HG03139 (cell line): ENCODE data around the gene PSMC5.

Source experiments
- ATAC-seq: cut with Tn5 transposase; IDR thresholded peaks from one replicate; pipeline ENCODE4 v1.9.1; 2021; ENCODE audit not compliant: unreplicated experiment

PSMC5 gene

GRCh38 chr17:63820963-63821561 is 6.2 kb upstream of the PSMC5 start:
- ATAC-seq = no peak

DNA sequence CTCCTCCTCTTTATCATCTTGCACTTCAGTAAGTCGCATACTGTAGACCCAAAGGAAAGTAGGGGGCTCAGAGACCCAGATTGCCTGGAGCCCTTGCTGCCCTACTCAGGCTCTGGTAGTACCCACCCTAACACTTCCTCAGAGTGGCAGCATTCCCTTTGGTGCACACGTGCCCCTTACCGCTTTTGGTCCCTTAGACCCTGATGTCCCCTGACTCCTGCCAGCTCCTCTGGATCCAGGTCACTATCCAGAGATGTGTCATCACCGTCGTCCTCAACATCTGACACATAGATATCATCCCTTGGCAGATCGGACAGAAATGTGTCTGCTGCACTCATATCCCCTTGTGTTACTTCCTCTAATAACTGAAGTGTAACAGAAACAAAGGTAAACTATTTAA is 5.4 kb upstream of the PSMC5 start:
- no peak for ATAC-seq

DNA sequence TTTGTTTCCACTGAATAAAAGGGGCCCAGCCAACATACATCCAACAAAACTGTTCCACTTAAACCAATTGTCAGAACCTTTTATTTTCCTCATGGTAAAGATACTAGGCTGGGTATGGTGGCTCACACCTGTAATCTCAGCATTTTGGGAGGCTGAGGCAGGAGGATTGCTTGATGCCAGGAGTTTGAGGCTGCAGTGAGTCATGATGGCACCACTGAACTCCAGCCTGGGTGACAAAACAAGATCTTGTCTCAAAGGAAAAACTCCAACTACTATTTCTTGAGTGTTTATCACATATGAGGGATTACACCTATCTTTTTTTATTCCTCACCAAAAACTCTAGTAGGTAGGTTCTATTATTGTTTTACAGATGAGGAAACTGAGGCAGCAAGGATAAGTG is 4.7 kb upstream of the PSMC5 start:
- ATAC-seq = no peak

DNA sequence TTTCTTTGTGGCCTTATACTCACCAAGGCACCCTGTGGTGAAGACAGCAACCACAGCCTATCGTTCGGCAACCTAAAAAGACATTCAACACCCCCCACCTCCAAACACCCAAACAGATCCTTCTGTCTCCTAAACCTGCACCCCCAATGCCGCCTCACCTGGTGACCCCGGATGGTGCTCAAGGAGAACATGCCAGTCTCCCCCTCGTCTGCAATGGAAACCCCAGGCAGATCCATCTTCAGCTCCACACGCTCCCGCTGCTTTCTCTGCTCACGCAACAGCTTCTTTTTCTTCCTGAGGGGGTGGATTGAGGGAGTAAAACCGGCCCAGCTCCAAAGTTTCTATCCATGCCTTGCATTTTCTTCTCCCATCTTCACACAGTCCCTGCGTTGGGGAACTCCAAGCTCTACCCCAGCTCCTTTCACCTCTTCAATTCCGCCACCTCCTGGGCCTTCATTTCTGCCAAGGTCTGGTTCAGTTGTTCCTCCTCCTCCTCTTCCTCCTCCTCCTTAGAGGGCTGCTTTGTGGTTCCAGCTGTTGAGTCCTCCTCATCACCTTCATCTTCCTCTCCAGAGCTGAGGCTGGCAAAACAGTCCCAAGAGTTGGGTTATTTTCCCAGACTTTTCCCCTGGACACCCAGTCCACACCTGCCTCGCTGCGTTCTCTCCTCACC is 3.4 kb upstream of the PSMC5 start:
- no peak for ATAC-seq

DNA sequence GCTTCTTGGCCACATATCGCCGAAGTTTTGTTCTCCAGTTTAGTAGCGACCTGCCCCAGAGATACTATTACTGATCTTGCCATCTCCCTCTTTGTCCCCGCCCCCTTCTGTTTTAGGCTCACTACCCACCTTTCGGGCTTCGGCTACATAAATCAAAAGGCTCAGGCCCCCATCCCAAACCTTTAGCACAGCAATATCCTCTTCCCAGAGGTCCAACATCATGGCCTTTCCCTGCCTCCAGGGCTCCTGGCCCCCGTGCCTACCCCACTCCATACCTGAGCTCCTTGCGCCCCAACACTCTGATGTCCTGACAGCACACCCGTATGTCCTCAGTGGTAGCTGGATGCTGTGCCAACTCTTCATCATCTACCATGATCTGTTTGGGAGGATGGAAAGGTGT is 2.9 kb upstream of the PSMC5 start:
- ATAC-seq = no peak

GRCh38 chr17:63826468-63827001 is 696 bp upstream of the PSMC5 start:
- ATAC-seq = no peak

GRCh38 chr17:63827801-63828221 is 580 bp downstream of the PSMC5 start:
- ATAC-seq = no peak

DNA sequence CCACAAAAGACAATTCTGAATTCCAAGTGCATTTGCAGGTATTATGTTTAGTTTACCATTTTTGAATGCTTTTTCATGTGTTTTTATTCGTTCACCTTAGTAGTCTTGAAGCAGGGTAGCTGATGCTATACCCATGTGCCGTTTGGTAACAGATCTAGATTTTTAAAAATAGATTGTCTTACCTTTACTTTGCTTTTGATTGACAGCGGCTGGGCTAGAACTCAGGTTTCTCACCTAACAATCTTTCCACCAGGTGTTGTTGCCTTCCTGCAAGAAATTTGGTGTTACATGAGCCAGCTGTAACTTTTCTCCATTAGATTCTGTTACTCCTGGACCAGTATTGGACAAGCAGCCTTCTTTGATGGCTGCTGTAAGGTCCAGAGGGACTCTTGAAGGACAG is 1.7 kb downstream of the PSMC5 start:
- no peak for ATAC-seq

DNA sequence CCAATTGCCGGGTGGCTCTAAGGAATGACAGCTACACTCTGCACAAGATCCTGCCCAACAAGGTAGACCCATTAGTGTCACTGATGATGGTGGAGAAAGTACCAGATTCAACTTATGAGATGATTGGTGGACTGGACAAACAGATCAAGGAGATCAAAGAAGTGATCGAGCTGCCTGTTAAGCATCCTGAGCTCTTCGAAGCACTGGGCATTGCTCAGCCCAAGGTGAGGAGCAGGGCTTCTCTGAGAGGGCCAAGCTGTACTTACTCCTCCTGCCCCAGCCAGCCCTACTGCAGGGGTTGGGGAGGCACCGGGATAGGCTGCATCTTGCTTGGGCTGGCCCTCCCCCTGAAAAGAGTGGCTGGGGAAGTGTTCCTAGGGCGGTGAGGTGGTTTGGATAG is 3.0 kb downstream of the PSMC5 start:
- no peak for ATAC-seq

GRCh38 chr17:63830904-63831491 is 3.8 kb downstream of the PSMC5 start:
- ATAC-seq = no peak

DNA sequence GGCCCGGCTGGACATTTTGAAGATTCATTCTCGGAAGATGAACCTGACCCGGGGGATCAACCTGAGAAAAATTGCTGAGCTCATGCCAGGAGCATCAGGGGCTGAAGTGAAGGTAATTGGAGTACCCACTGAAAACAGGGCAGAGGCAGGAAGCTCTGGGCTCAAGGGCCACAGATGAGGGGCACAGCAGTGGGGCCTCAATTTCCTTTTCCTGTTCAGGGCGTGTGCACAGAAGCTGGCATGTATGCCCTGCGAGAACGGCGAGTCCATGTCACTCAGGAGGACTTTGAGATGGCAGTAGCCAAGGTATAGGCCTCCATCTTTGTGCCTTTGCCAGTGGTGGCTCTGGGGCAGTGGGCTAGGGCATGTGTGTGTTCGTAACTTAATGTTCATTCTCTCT is 4.3 kb downstream of the PSMC5 start:
- ATAC-seq = no peak

DNA sequence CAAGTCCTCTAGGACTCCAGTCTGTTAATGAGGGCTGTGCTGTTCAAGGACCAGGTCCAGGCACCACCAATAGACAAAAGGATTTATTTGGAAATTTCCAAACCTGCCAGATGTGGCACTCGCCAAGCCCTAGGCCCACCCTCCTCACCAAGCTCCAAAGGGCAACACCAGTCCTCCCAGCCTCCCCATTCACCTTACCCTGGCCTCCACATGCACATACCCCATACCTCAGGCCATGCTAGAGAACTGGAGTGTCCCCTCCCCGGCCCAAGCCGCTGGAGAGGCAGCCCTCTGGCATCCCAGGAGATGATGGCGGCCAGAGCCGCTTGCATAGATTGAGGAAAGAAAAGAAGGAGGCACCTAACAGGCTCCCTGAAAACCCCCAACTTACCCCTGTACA is 4.8 kb downstream of the PSMC5 start:
- ATAC-seq = no peak

DNA sequence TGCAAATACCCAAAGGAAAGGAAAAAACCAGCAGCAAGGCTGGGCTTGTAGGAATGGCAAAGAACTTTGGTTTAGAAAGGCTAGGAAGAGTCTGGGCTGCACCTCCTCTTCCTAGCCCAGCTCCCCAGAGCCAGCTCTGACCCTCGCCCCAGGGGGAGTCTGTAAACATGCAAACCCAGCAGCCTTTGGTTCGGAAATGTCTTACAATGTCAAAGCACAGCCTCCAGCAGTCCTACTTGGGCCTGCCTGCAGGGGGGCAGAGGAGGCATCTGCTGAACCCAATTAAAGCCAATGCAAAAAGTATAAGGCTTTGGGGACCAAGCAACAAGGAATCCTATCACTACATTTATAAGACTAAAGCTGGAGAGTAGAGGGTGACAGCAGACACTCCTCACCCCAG is 5.2 kb downstream of the PSMC5 start:
- ATAC-seq = no peak

DNA sequence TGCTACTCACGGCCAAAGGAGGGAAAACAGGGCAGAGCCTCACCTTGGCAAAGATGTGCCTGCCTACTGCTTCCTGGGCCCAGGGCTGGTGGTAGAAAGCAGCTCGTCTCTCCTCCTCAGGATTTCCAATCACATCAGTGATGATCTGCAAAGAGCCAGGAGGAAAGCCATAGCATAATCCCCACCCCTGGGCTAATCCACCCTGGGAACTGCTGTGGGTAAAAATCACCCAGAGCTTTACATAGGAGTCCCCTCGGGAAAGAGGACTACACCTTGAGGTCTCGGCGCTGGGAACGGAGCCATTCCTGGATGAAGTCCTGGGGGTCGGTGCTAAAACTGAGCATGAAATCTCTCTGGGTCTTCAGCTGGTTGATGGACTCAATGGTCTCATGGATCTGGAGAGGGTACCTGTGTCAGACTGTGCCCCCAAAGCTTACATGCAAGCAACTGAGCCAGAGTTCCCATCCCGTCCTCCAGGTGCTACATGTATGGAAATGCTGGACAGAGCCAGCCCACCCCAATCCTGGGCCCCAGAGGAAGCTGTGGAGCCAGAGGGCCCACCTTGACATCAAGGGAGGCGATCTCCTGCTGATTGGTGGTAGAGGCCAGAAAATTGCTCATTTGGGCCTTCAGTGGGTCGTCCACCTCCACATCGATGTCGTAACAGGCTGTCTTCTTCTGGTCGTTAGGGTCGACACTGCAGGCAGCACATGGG is 6.0 kb downstream of the PSMC5 start:
- no peak for ATAC-seq

DNA sequence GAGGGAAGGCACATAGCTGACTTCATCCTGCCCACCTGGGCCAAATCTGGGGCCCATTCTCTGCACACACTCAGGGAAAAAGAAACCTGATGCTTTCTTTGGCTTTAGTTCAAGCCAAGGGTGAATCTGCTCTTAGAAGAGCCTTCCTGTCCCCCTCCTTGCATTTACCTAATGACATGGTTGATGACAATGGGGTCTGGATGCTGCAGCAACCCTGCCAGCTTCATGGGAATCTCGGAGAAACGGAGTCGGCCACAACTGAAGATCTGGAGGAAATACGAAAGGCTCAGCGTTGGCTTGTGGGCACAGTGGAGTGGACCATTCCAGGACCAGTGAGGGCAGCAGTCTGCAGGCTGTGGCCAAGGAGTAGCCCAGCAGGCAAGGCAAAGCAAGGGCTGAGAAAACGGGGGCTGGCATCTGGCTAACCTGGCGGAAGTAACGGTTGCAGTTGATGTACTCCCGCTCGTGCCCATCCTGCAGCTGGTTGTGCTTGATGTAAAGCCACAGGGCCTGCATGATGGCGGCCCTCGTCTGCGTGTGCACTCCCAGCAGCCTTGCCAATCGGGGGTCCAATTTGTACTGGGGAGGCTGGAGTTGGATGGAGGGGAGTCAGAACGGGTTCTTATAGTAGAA is 6.6 kb downstream of the PSMC5 start:
- no peak for ATAC-seq

DNA sequence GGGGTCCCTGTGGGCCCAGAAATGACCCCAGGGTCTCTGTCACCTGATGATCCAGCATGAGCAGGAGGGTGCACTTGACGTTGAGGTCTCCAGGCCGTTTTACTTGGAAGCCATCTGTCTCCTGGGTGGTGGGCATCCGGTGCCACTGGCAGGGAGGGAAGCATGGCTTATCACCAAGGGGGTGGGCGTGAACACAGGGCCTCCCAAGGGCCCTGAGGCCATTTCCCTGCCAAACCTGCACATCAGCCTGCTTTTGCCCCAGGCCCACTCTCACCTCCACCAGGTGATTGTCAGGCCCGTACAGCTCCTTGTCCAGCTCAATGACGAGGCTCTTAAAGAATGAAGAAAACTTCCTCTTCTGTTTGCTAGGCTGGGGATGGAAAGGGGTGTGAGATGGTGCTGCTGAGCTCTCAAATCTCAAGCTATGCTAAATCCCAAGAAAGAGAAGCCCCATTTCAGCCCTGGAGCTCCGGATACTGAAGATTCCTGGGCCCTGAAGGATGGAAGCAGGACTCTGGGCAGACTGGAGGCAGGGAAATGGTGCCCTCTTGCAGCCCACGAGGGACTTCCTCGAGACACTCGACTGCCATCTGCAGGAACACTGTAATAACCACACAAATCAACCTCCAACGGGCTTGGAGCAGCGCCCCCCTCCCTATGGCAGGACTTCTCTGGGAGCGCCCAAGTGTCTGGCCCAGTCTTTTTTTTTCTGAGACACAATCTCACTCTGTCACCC is 7.4 kb downstream of the PSMC5 start:
- ATAC-seq = peak; percentile 53

DNA sequence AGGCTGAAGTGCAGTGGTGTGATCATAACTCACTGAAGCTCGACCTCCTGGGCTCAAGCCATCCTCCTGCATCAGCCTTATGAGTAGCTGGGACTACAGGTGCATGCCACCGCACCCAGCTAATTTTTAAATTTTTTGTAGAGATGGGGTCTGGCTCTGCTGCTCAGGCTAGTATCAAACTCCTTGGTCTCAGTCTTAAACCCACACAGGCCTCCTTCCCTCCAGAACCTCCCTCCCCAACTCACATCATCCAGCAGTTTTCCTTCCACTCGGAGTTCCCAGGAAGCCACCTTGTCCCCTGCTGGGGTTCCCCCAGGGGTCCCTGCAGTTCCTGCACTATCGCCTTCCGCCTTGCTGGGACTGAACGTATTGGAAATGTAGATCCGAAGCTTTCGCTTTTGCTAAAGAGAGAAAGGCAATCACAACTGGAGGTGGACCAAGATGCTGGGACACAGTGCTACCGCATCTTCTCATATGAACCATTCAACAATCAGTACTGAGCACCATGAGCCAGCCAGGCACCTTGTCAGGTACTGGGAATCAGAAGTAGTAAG is 8.0 kb downstream of the PSMC5 start:
- no peak for ATAC-seq

DNA sequence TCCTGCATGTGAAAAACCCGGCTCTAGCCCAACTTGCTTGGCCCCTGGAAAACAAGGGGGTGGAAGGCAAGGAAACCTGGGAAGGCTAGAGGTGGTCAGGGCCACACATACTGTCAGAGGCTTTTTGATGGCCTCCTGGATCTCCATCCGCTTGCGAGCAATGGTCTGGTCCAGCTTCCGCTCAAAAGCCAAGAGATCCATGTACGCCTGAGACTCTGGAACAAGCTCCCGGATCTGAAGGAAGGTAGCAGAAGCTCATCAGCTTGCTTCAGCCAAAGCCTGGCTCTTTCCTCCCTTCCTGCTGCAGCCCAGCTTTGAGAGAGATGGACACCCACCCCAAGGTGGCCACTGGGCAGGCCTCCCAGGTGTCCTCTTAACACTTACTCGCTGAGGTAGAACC is 9.6 kb downstream of the PSMC5 start:
- ATAC-seq = no peak

- no peak for ATAC-seq
Measured at GRCh38 chr17:63837480-63837879, 10.2 kb downstream of the PSMC5 start.

DNA sequence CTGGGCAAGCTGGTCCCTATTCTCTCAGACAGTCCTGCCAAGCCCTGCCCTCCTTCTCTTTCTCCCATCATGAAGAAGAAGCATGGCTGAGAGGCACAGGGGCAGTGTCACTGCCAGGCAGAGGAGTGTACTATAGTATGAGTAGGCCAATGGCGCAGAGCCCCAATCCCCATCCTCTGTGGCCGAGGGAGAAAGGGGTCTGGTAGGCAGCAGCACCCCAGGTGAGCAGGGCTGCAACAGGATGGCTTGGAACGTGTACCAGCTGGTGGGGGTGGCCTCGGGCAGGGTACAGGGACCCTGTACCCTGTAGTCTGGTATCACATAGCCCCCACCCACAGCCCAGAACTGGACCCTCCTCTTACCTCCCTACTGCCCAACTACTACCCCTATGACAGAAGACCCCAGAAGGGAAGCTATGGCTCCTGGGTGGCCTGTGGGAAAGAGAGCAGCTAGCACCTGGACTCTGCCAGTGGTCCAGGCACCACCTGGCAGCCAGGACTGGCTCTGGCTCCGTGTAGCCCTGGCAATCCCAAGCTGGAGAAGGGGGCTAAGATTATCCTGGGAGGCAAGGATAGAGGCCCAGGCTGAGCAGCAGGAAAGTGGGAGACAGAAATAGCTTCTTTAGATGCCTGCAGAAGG is 10.8 kb downstream of the PSMC5 start:
- no peak for ATAC-seq
